Activated CD8-positive, alpha-beta memory T cell treated with anti-CD3 and anti-CD28 coated beads, Interleukin-2, amount 50 U/mL, for 24 hours (primary cell): Measurements from ENCODE around the gene MAP3K5.
"Not testable (repeated sequence)": the region's sequence is repeated elsewhere in the genome, so short reads cannot be mapped to it uniquely, and the experiment has no call there.

Experiments
- DNase-seq: peaks from one replicate; pipeline ENCODE4 v3.0.0-alpha.2; 2020; ENCODE audit errors: extremely low read depth

The MAP3K5 gene

DNA sequence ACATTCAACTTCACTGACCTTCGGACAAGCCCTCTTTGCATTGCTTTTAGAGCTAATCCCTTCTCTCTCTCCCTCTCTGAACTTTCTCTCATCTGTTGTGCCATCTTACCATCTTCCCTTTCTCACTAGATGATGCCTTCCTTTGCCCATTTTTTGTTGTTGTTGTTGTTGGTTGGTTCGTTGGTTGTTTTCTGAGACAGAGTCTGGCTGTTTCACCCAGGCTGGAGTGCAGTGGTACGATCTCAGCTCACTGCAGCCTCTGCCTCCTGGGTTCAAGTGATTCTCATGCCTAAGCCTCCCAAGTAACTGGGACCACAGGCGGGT, 18.8 kb downstream of the MAP3K5 start:
- no peak for DNase-seq

DNA sequence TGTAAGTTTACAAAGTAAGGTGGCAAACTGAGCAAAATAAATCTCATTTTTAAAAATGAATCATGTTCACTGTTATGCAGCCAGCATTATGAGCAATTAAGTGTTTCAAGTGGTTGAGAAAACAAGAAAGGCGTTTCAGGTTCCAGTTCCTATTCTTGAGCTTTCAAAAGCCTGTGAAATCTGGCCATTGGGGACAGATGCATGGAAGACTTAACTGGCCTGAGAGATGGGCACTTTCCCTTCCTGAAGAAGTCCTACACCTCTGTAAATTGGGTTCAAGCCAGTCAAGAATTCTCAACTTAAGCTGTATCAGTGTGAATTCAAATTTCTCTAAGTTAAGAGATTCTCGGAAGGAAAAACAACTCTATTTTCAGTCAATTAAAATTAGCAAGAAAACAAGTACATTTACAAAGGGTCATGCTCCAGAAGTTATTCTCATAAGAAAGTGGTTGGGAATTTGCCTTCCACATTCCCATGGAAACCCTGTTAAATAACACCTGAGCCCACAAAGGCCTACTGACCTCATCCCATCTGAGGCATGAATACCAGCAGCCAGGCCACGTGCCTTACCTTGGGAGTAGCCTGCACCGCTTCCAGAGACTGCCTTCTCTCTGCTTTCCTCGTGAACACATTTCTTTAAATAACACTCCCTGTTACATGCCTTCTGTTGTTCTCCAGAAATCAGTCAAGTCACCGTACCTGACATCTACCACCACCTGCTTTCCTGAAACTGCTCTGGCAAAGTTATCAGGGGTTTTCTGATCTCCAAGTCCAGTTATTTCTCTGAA, 19.4 kb downstream of the MAP3K5 start:
- DNase-seq = no peak

DNA sequence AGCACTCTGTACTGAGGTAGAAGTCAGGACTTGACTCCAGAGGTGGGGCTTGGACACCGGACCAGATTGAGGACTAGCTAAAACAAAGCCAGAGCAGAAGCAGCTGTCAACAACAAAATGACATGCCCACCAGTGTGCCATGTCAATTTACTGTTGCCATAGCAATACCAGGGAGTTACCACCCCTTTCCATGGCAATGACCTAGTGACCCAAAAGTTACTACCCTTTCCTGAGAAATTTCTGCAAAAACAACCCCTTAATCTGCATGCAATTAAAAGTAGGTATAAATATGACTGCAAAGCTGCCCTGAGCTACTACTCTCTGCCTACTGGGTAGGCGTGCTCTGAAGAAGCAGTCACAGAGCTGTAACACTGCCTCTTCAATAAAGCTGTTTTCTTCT, 21.0 kb downstream of the MAP3K5 start:
- no peak for DNase-seq

DNA sequence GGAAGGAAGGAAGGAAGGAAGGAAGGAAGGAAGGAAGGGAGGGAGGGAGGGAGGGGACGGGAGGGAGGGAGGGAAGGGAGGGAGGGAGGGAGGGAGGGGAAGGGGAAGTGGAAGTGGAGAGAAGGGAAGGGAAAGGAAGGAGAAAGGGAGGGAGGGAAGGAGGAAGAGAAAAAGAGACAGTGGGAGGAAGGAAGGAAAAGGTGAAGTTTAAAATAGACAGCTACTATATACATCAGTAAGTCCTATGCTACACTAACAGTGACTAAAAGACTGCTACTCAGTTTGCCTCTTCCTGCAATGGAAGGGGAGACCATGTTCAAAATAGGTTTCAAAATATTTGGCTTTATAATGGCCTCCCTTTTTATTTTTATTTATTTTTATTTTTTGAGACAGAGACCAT, 22.5 kb downstream of the MAP3K5 start:
- DNase-seq = no peak

DNA sequence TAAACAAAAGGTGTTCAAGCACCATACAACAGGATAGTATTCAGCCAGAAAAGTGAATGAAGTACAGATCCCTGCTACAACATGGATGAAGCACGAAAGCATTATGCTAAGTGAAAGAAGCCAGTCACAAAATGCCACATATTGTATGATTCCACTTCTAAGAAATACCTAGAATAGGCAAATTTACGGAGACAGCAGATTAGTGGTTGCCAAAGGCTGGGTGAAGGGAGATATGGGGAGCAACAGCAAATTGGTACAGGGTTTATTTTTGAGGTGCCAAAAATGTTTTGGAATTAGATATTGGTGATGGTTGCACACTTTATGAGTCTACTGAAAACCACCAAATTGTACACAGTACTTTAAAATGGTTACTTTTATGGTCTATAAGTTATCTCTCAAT, 23.2 kb downstream of the MAP3K5 start:
- no peak for DNase-seq

DNA sequence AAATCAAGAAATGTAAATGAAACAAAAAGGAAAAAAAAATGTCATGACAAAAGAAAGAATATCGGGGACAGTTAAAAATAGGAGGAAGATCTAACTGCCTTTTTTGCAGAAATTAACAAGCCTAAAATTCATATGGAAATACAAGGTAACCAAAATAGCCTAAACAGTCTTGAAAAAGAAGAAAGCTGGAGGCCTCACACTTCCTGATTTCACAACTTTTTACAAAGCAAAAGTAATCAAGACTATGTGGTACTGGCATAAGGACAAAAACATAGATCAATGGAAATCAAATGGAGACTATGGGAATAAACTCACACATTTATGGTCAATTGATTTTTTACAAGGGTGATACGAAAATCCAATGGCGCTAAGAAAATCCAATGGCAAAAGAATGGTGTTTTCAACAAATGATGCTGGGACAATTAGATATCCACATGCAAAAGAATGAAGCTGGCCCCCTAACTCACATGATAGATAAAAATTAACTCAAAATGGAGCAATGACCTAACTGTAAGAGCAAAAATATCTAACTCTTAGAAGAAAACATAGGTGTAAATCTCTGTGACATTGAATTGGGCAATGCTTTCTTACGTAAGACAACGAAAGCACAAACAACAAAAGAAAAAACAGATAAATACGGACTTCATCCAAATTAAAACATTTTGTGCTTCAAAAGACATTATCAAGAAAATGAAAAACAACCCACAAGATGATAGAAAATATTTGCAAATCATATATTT, 24.5 kb downstream of the MAP3K5 start:
- DNase-seq = no peak

DNA sequence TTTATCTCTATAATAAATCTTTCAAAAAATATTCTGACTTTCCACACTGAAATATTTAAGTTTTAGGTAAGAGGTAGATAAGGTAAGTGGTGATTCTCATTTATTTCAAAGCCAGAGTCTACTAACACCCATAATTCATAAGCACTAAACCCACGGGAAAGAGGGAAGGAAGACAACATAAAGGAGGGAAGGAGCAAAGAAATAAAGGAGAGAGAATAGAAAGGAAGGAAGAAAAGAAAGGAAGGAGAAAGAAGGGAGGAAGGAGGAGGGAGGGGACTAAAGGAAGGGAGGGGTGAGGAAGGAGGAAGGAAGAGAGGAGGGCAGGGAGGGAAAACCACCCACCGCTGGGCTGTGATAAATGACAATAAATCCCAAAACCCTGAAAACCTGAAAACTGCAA, 25.2 kb downstream of the MAP3K5 start:
- no peak for DNase-seq

DNA sequence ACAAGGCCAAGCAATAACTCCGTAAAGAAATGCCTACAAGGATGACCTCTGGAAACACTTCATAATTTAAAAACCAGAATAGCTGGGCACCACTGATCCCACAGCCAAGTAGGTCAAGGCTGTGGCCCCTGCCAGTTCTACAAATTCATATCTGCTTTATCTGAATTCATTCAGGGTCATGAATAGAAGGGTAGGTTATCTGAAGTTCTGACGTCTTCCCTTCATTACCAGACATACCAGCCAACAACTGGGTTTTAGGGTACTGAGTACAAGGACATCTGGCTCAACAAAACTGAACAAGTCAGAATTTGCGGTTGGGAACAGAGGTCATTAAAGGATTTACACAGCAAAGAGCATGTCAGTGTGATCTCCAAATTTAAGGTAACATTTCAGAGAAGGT, 26.0 kb downstream of the MAP3K5 start:
- no peak for DNase-seq

DNA sequence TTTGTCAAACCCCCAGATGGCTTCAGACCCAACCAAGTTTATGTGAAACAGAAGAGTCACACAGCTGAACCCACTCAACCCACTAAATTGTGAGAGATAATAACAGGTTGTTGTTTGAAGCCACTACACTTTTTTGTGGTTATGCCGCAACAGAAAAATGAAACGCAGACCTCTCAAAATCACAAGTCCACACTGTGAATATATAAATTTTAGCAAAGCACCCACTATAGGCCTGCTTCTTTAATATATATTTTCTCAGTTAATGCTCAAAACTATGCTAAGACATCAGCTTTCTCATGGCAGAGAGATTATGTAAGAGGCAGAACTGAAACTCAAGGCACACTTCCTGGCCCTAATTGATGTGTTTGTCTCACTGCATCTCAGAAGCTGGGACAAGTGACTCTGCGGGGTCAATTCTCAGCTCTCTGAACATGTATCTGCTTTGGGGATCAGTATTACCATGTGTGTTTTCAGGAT, 27.7 kb downstream of the MAP3K5 start:
- no peak for DNase-seq

DNA sequence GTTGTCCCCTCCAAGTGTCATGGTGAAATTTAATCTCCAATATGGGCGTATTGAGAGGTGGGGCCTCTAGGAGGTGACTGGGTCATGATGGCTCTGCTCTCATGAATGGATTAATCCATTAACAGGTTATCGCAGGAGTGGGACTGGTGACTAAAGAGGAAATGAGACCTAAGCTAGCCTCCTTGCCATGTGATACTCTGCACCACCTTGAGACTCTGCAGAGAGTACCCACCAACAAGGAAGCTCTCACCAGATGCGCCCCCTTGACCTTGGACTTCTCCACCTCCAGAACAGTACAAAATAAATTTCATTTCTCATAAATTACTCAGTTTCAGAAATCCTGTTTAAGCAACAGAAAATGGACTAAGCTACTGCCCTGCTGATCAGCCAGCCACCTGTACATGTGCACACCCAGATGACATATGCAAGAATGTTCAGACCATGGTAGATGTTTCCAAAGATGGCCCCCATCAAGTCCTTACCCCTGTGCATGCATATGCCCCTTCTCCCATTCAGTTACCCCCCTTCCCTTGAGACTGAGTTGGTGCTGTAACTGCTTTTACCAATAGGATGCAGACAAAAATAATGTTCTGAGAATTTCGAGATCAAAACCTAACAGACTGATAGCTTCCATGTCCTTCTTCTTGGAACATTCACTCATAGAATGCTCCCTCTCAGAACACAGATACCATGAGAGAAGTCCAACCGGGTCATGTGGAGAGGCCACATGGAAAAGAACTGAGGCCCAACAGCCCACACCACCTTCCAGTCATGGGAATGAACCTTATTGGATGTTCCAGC, 28.4 kb downstream of the MAP3K5 start:
- DNase-seq = no peak

DNA sequence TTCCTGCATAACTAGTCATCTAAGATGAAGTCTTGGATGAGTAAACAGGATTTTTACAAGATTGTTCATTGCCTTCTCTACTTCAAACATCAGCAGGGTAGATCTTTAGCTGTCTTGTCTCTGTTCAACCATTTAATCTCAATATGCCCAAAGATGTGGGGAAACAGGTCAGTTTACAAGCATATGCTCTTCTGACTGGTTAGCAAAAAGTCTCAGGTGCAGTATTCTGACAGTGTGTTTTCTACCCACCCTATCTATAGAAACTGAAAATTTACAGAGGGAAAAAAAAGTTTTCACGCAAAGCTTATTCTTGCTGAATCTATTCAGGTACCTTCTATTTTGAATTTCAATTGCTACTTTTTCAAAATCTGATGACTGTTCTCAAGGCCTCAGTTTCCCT, 29.0 kb downstream of the MAP3K5 start:
- no peak for DNase-seq

DNA sequence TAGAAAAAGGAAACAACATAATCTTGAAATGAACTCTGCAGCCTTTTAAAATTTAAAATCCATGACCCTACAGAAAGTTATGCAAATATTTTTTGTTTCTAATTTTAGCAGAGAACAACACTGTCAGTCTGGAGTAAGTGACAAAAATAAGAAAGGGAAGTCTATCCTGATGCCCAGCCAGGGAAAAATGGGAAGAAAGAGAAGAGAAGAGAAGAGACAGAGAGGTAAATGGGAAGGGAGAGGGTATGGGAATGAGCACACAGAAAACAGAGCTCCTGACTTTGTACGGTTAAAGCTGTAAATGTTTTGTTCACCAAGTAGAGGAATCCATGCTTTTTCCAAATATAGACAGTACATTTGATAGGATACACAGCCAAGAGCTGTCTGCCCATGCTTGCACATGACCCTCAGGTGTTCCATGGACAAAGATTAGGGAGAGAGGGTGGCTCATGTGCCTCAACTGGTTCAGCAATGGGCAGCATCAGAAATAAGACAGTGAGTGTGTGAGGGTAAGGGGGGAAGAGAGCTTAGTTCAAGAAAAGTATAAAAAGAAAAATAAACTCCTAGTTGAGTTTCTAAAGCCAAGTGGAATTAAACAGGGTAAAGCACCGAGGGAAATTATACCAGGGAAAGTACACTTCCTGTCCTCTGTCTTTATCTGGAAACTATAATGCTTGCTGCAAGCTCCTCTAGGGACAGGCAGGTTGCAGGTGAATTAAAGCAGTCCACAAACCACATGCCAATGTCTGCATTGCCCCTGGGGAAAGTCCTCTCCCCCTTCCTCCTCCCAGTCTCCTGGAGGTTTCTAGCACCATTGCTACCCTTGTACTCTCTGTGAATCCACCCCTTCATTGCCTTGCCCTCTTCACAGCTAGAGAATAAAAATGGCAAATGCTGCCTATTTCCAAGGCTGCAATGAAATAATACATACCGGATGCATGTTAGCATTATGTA, 30.0 kb downstream of the MAP3K5 start:
- no peak for DNase-seq

DNA sequence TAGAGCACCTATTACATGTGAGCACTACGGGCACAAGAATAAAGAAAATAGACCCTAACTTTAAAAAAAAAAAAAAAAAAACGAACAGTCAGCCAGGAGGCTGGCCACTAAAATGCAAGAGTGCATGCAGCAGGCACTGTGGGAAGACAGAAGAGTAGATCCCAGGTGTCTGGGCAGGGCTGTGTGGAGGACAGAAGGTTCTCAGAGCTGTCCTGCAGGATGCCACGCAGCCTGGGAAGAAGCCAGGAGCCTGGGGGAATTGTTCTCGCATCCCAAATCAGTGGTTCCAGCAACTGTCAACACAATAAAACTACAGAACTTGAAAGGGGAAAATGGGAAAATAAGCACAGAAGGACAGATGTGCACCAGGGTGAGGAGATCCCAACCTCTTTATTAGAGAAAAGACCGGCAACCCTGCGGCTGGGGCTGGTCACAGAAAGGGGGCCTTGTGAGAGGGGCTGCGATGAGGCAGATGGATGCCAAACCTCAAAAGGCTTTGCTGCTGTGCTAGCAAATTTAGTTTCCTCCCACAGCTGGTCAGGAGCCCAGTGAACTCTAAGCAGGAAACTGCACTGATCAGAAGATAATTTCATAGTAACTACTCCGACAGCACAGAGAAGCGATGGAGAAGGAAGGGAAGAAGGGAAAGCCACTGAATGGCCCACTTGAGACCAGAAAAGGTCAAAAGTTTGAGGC, 30.9 kb downstream of the MAP3K5 start:
- DNase-seq = no peak

DNA sequence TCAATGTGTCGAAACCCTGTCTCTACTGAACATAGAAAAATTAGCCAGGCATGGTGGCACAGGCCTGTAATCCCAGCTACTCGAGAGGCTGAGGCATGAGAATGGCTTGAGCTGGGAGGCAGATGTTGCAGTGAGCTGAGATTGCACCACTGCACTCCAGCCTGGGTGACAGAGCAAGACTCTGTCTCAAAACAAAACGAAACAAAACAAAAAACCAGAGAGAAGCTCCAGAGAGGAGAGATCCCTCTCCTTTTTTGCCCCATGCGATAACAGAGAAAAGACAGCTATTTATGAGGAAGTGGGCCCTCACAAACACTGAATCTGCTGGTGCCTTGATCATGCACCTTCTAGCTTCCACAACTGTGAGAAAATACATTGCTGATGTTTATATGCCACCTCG, 31.5 kb downstream of the MAP3K5 start:
- not testable (repeated sequence) for DNase-seq

DNA sequence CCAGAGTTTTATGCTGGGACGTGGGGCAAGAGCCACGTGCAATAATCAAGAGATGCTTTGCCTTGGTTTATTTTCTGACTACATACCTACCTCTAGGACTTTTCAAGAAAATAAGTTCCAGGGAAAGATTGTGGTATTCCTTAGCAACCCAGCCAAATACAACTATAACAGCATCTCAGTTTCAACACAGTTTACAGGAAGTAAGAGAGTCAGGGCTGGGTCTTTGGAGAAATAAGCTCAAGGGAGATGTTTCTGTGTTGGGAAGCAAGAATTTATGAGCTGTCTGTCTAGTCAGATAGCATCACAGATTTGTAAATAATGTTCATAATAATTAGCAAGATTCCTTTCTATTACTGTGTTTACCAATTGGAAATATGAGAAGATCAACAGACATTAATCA, 35.1 kb downstream of the MAP3K5 start:
- DNase-seq = no peak

DNA sequence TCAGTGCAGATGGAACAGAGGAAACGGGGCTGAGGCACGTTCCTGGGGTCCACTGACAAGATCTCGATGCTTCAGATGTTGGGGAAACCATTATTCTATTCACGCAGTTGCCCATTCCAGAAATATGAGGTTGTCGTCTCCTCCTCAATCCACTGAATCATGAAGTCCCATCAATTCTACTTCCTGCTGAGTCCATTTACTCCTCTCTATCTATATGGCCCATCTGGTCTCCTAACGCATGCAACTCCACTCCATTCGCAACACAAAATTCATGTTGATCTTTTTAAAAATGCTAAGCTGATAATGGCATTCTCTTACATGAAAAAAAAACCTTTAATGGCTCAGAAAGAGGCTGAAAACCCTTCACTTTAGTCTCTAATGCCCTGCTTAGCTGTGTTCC, 37.5 kb downstream of the MAP3K5 start:
- no peak for DNase-seq

DNA sequence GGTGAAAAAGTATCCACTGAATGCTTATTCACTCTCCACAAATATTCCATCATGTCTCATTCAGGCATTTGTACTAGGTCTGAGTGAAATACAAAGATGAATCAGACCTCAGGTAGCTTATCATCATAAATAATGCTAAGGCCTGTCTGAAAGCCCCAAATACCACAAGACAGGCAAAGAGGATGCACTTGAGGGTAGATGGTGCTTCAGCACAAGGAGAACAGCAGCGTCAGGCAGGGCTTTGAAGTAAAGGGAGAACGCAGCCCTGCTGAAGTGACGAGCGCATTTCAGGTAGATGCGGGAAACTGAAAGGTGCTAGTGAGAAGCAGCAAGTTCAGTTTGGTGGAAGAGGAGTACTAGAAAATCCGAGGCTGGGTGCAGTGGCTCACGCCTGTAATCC, 38.7 kb downstream of the MAP3K5 start:
- DNase-seq = no peak

DNA sequence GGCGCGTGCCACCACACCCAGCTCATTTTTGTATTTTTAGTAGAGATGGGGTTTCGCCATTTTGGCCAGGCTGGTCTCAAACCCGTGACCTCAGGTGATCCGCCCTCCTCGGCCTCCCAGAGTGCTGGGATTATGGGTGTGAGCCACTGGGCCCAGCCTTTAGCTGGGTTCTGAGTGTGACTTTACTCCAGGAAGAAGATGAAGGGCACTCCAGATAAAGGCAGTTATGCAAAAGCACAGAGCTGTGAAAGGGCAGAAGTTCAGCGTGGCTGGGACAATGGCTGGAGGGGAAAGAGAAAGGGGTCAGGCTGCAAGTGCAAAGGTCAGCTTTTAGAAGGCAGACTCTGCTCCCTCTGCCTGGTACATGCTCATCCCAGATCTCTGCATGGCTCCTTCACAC, 39.7 kb downstream of the MAP3K5 start:
- no peak for DNase-seq

DNA sequence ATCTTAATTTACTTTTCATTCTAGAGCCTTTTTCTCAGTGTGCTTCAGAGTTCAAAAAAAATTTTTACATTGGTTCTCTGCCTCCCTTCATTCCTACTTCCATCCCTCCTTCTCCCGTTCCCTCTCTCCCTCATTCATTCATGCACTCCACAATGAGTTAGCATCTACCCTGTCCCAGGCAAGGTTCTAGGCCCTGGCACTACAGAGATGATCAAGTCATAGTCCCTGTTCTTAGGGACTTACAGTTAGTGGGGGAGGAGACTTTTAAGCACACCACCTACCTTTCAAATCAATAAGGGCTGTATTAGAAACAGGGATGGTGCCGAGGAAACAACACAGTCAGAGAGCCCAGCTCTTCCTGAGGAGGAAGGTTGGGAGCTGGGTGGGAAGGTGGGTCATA, 40.3 kb downstream of the MAP3K5 start:
- DNase-seq = no peak

DNA sequence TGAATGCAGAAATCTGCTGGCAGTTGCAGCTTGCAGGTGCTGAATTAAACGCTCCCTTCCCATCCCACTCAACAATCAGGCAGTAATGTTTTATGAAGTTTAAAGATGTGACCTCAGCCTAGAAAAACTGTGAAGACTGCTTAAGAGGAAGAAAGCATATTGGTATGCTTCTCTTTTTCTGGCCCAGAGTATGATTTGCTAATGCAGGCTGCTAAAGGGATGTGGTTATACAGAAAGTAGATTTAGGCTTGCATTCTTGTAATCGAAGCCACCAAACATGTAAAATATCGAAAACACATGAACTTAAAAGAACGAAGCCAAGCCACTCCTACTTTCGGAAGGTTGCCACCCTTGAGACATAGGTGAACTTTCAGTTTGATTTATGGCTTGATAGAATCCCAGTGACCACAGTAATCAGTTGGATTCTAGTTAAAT, 40.7 kb downstream of the MAP3K5 start:
- no peak for DNase-seq
